Stimulated activated CD8-positive, alpha-beta memory T cell treated with anti-CD3 and anti-CD28 coated beads, Interleukin-15, amount 100 ng/mL, for 1 hour (primary cell): Measurements from ENCODE around the gene DEFB119.
"Not testable (repeated sequence)": the region's sequence is repeated elsewhere in the genome, so short reads cannot be mapped to it uniquely, and the experiment has no call there.

ENCODE experiments used
- DNase-seq: peaks from one replicate; pipeline ENCODE4 v3.0.0-alpha.2; 2020; ENCODE audit warnings: low read depth

Gene DEFB119

GRCh38 chr20:31390490-31390889 lies at the start of gene DEFB119:
DEFB119 (minus strand) TSS chr20:31390590; CDS start chr20:31390483, 107 bp downstream.
- DNase-seq: no peak

- no peak for DNase-seq
These were observed 40.3 kb upstream of the DEFB119 start for GRCh38 chr20:31430568-31431115.

GRCh38 chr20:31427576-31427975 lies 37.2 kb upstream of the DEFB119 start:
- DNase-seq: not testable (repeated sequence)

- not testable (repeated sequence) for DNase-seq
These were observed 36.6 kb upstream of the DEFB119 start for GRCh38 chr20:31426891-31427551.

- no peak for DNase-seq
These were observed 35.4 kb upstream of the DEFB119 start for GRCh38 chr20:31425797-31426196.

- no peak for DNase-seq
These were observed 27.9 kb upstream of the DEFB119 start for GRCh38 chr20:31418307-31418706.

GRCh38 chr20:31415653-31416052 lies 25.3 kb upstream of the DEFB119 start:
- DNase-seq: no peak

GRCh38 chr20:31414381-31414780 lies 24.0 kb upstream of the DEFB119 start:
- no peak for DNase-seq

GRCh38 chr20:31410011-31410410 lies 19.6 kb upstream of the DEFB119 start:
- DNase-seq: no peak

- no peak for DNase-seq
These were observed 15.7 kb upstream of the DEFB119 start, which contains the start of gene DEFB121 for GRCh38 chr20:31406115-31406514. DEFB121 (minus strand) TSS chr20:31406215; CDS start chr20:31406152, 63 bp downstream.

- no peak for DNase-seq
These were observed 13.5 kb upstream of the DEFB119 start for GRCh38 chr20:31403886-31404285.

GRCh38 chr20:31394900-31395299 lies 4.5 kb upstream of the DEFB119 start:
- DNase-seq: no peak

GRCh38 chr20:31392836-31393235 lies 2.4 kb upstream of the DEFB119 start:
- DNase-seq: no peak

- no peak for DNase-seq
These were observed 16.0 kb downstream of the DEFB119 start for GRCh38 chr20:31374346-31374745.

- DNase-seq: no peak
These were observed 22.1 kb downstream of the DEFB119 start, which contains the start of gene DEFB118 for GRCh38 chr20:31368301-31368700. DEFB118 (plus strand) TSS chr20:31368601; CDS start chr20:31368651, 50 bp downstream.

- not testable (repeated sequence) for DNase-seq
These were observed 26.1 kb downstream of the DEFB119 start for GRCh38 chr20:31364272-31364671.

- no peak for DNase-seq
These were observed 27.1 kb downstream of the DEFB119 start for GRCh38 chr20:31363295-31363694.

GRCh38 chr20:31355981-31356380 lies 34.4 kb downstream of the DEFB119 start:
- no peak for DNase-seq

- DNase-seq: no peak
These were observed 48.9 kb downstream of the DEFB119 start for GRCh38 chr20:31341470-31341869.

- DNase-seq: no peak
These were observed 59.5 kb downstream of the DEFB119 start for GRCh38 chr20:31330893-31331292.
